GM19468 (cell line): ENCODE measurements around the gene MCU.

ENCODE experiments used
- ATAC-seq: cut with Tn5 transposase; IDR thresholded peaks from one replicate; pipeline ENCODE4 v1.9.1; 2021; ENCODE audit warnings: mild to moderate bottlenecking, moderate library complexity, moderate number of reproducible peaks; ENCODE audit not compliant: unreplicated experiment; ENCODE audit errors: extremely low read depth

Gene MCU

DNA sequence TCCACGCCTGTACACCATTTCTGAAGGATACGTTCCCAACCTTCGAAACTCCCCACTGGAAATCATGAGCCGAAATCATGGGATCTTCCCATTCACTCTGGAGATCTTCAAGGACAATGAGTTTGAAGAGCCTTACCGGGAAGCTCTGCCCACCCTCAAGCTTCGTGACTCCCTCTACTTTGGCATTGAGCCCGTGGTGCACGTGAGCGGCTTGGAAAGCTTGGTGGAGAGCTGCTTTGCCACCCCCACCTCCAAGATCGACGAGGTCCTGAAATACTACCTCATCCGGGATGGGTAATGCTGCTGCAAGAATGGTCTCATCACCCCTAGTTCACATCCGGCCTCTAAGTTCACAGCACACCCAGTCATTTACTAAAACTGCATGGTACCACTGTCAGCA is 232.4 kb downstream of the MCU start:
- no peak for ATAC-seq

DNA sequence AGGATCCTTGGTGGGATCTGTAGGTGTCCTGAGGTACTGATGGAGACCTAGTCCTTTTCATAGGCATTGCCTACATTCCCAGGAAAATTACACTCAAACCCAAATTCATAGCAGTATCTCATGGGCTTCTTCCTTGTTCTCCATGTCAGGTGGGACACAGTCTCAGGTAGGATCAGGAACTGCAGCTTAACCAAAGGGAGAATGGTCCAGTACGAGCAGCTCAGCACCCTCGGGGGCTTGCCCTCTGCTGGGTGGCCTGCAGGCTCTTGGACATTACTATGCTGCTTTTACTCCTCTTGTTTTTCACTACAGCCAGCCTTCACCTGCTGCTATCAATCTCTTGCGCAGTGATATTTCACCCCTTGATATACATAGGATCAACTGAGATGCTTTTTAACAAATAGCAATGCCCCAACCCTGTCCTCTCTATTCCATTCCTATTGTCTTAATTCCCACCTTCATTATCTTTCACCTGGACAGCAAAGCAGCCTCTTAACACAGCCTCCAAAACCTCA is 234.1 kb downstream of the MCU start:
- no peak for ATAC-seq

DNA sequence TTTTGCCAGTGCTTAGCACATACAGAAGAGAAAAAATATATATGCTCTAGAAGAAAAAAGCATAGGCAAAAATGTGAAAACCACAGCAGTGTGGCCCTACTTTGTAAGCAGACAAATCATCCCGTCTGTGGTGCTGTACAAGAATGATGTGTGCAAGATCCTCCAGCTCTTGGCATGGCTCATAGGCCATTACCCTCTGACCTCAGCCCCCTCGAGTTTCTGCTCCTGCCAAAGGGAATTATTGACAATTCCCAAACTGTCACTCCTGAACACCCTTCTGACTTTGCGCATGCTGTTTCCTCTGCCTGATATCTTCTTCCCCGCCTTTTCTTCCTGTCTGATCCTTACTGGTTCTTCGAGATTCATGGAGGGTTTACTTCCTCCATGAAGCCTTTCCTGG is 235.5 kb downstream of the MCU start:
- no peak for ATAC-seq

DNA sequence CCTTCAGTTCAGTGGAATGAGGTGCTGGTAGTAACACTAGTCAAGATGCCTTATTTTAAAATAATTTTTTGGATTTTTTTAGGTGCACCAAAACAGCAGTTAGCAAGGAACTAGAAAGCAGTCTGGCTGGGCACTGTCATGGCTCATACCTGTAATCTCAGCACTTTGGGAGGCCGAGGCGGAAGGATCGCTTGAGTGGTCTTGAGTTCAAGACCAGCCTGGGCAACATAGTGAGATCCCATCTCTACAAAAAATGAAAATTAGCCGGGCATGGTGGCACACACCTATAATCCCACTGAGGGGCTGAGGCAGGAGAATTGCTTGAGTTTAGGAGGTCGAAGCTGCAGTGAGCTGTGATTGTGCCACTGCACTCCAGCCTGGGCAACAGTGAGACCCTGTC is 236.9 kb downstream of the MCU start:
- ATAC-seq, result no peak

DNA sequence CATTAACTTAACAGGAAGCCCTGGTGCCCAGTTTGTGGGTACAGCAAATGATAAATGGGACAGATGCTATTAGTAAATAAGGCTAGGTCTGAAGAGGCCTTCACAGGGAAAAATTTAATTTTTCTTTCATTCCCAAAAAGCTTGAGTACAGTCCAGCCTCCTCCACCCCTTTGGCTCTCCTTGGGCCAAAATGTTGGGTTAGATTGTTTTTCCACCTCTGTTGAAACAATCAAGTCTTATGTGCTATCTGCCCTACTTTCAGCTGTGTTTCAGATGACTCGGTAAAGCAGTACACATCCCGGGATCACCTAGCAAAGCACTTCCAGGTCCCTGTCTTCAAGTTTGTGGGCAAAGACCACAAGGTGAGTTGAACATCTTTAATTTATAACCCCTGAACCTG is 238.3 kb downstream of the MCU start:
- no peak for ATAC-seq

DNA sequence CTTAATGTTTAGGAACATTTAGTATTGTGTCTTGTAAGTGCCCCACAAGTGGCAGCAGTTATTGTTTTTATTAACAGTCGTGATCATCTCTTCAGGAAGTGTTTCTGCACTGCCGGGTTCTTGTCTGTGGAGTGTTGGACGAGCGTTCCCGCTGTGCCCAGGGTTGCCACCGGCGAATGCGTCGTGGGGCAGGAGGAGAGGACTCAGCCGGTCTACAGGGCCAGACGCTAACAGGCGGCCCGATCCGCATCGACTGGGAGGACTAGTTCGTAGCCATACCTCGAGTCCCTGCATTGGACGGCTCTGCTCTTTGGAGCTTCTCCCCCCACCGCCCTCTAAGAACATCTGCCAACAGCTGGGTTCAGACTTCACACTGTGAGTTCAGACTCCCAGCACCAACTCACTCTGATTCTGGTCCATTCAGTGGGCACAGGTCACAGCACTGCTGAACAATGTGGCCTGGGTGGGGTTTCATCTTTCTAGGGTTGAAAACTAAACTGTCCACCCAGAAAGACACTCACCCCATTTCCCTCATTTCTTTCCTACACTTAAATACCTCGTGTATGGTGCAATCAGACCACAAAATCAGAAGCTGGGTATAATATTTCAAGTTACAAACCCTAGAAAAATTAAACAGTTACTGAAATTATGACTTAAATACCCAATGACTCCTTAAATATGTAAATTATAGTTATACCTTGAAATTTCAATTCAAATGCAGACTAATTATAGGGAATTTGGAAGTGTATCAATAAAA is 240.5 kb downstream of the MCU start:
- no peak for ATAC-seq

DNA sequence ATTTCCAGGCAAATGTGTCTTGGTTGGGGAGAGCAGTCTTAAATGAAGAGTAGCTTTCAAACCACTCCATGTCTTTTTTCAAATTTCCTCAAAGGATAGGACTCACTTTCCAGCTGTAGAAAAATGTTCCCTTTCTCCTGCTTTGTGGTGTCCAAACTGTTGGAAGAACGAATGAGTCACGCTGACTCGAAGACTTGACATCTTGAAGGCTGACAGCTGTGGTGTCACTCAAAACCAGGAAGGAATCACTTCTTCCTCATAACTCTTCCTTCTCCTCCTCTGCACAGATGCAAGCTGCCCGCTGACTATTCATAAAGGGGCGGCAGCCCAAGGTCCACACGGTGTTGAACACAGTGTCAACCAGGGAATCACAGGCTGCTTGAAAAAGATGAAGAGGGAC is 243.4 kb downstream of the MCU start:
- ATAC-seq, result no peak
